Kasumi-1 (cell line): Measurements from ENCODE around the gene PRB3.

Experiments
- DNase-seq, 2 experiments: peaks; one replicate each; lab custom pipeline; 2025; lab: John Stamatoyannopoulos, UW

Gene PRB3

GRCh38 chr12:11269607-11270006 is at the start of gene PRB3:
TSS of gene PRB3 (minus strand) at chr12:11269707. CDS start at chr12:11269669, 38 bp downstream.
- no peak for DNase-seq

- DNase-seq = no peak
These were observed 40.8 kb upstream of the PRB3 start, which contains the start of gene PRB4 for GRCh38 chr12:11310336-11310735. TSS of gene PRB4 (minus strand) at chr12:11310436. CDS start at chr12:11310398, 38 bp downstream.

DNA sequence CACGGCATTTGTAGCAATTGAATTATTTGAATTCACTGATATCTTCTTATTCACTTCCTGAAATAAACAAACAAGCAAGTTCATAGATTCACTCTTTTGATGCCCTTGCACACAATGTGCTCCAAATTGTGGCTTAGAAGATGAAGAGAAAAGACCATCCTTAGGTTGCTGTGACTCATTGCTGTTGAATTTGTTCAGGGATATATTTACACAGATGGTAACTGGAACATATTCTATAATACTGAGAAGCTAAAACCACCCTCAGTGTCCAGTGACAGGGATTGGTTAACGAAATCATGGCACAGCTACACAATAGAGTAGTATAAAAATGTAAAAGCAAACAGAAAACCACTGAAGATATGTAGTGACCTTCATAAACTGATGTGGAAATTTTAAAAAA is 37.6 kb upstream of the PRB3 start:
- DNase-seq = no peak

GRCh38 chr12:11273449-11273848 is 3.9 kb upstream of the PRB3 start:
- no peak for DNase-seq

DNA sequence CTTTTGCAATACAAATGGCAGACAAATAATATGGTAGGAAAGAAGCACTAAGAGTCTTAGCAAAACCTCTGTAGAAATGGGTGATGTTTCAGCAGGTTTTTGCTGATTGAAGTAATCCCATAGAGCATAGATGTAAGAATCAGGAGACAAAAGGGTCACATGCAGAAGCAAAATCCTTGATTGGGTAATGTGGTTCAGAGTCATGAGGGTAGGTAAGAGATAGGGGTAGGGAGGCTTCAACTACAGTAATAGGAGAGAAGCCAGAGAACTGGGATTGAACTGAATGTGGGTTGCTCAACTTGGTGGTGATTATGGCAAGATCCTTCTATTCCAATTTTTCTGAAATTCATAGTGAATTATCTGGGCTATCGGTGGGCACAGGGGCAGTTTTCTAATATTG is 5.0 kb downstream of the PRB3 start:
- DNase-seq = no peak

DNA sequence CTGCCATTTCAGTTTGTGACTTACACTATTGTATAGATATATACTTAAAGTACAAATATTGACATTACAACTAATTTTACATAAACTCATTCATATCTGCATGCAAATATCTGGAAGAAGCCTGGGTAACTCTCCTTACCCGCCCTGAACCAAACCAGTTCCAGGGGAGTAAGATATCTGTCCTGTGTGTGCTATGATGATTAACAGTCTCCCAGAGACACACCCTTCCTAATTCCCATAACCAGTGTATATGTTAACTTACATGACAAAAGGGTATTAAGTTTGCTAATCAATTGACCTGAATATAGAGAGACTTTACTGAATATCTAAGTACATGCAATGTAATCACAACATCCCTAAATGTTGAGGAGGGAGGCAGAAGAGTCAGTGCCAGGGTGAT is 23.0 kb downstream of the PRB3 start:
- DNase-seq = no peak

GRCh38 chr12:11242656-11243055 is 26.9 kb downstream of the PRB3 start:
- DNase-seq = no peak

GRCh38 chr12:11240348-11240930 is 29.1 kb downstream of the PRB3 start:
- no peak for DNase-seq

DNA sequence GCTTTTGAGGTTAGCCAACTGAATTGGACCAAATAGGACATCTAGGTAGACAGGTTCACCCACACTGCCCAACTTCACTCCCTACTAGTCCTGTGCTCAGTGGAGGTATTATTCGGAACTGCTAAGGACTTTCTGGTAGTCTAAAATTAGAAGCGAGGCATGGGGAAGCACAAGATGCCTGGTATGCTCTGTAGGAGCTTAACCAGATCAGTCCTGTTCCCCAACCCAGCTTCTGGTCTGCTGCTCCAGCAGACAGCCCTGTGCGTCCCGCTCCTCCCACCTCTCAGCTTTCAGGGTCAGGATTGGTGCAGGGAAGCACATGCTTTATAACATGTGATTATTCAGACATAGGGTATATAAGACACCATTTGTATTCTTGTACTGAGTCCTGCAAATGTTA is 31.2 kb downstream of the PRB3 start:
- DNase-seq = no peak

DNA sequence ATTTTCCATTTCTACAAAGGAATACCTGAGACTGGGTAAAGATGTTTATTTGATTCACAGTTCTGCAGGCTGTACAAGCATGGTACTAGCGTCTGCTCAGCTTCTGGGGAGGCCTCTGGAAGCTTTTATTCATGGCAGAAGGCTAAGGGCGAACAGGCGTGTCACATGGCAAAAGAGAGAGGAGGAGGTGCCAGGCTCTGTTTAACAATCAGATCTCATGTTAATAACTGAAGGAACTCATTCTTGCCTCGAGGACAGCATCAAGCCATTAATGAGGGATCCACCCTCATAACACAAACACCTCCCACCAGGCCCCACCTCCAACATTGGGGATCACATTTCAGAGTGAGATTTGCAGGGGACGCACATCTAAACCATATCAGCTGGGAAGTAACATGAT is 36.0 kb downstream of the PRB3 start:
- no peak for DNase-seq

GRCh38 chr12:11228296-11228879 is 41.1 kb downstream of the PRB3 start:
- DNase-seq = peak; percentile 52 to 55

GRCh38 chr12:11227373-11227772 is 42.1 kb downstream of the PRB3 start:
- no peak for DNase-seq
